Right atrium auricular region (tissue), 2 donors: Measurements from ENCODE around the gene PLK1. TPM values are rescaled to one million over a fixed set of nuclear protein-coding genes. Genes with fewer than 3 reads are reported as not detected.

Experiments used
- DNase-seq: peaks from one replicate; pipeline ENCODE4 v3.0.0-alpha.2; 2019; ENCODE audit warnings: low spot score
- H3K27ac ChIP-seq, 2 donors: fragments of 200-600 bp; sonication (generic); 1 replicate in 1 of 2; 2 replicates in 1 of 2; pipeline ENCODE4 v1.5.1; 2016 to 2019
- H3K27me3 ChIP-seq, 2 donors: fragments of 200-600 bp; sonication (generic); one replicate each; pipeline versions ENCODE4 v1.5.1 to v1.6.0; 2017 to 2019
- H3K36me3 ChIP-seq: fragments of 200-600 bp; sonication (generic); one replicate; pipeline ENCODE4 v1.5.1; 2016
- H3K4me1 ChIP-seq, 2 donors: fragments of 200-600 bp; sonication (generic); one replicate each; pipeline versions ENCODE4 v1.5.1 to v1.6.0; 2017 to 2019
- H3K4me3 ChIP-seq, 2 donors: fragments of 200-600 bp; sonication (generic); 1 replicate in 1 of 2; 2 replicates in 1 of 2; pipeline ENCODE4 v1.5.1; 2017 to 2019; ENCODE audit warnings: mild to moderate bottlenecking in 1 of 2, moderate library complexity in 1 of 2
- H3K9me3 ChIP-seq, 2 donors: fragments of 200-600 bp; sonication (generic); one replicate each; pipeline ENCODE4 v1.5.1; 2019
- CTCF ChIP-seq, 2 donors: fragments of 200-600 bp; sonication (generic); IDR thresholded peaks; one replicate each; pipeline ENCODE4 v1.5.1; 2019; ENCODE audit warnings: antibody characterized with exemption in 2 of 2
- total RNA-seq, 2 donors: library from RNA; depleted of rRNA; stranded (reverse); fragments of >200 nt; gene quantifications; one replicate each; pipeline ENCODE4 v1.1.0, GENCODE V29; 2016

The PLK1 gene
- total RNA-seq, 2 donors from 2014 or later = 0.71 to 3.3 TPM

DNA sequence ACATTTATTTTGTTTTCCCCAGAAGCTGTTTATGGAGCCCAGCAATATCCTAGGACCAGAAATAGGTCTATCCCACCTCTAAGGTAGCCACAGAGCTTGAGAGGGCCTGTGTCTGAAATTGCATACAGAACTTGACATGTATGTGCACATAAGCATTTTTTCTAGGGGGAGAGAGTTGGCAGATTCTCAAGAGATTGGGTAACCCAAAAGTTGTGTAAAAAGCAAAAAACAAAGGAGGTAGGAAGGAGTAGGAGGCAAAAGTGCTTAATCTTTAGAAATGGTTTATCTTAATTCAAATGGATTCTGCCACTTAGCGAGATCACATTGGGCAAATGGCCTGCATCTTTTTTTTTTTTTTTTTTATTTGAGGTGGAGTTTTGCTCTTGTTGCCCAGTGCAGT lies 3.5 kb downstream of the PLK1 start:
- H3K9me3 ChIP-seq = no peaks in the 10 kb centered on the region
- peaks cover 0 to 17% of the 10 kb centered on the region in 2 donors for H3K4me1 ChIP-seq
- no peaks in the 10 kb centered on the region for H3K27me3 ChIP-seq
- H3K4me3 ChIP-seq = no peak overlapping the region
- no peak for TF ChIP-seq CTCF (IDR thresholded peaks at IDR 0.05)
- no peak for DNase-seq
- H3K36me3 ChIP-seq = peaks cover 6% of the 10 kb centered on the region
- no peak overlapping the region for H3K27ac ChIP-seq

DNA sequence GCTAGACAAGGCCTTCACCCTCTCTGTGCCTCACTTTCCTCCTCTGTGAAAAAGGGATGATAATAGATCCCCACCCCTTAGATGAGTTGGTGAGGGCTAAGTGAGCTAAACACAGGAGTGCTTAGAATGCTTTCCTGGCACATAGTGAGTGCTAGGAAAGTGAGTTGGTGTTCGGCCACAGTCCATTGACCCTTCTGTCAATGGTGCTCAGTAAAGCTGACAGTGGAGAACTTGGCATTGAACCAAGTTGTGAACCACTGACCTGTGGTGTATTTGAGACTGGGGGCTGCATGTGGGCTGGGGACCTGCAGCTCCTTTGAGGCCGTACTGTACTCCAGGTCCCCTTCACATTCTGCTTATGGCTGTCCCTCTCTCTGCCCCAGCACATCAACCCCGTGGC lies 4.8 kb downstream of the PLK1 start:
- no peak for TF ChIP-seq CTCF (IDR thresholded peaks at IDR 0.05)
- no peak overlapping the region for H3K4me3 ChIP-seq
- H3K9me3 ChIP-seq = no peaks in the 10 kb centered on the region
- H3K27ac ChIP-seq = no peak overlapping the region
- H3K36me3 ChIP-seq = peaks cover 10% of the 10 kb centered on the region
- peaks cover 0 to 11% of the 10 kb centered on the region in 2 donors for H3K4me1 ChIP-seq
- no peaks in the 10 kb centered on the region for H3K27me3 ChIP-seq
- no peak for DNase-seq

GRCh38 chr16:23687034-23687808 lies 8.5 kb downstream of the PLK1 start:
- Histone ChIP-seq H3K27me3 (no peaks in the 10 kb centered on the region), H3K9me3 (no peaks in the 10 kb centered on the region), H3K4me3 (no peak overlapping the region), H3K4me1 (no peaks in the 10 kb centered on the region), H3K27ac (no peak overlapping the region), H3K36me3 (peaks cover 31% of the 10 kb centered on the region)
- no peak for DNase-seq
- TF ChIP-seq CTCF (IDR thresholded peaks at IDR 0.05) = no peak

DNA sequence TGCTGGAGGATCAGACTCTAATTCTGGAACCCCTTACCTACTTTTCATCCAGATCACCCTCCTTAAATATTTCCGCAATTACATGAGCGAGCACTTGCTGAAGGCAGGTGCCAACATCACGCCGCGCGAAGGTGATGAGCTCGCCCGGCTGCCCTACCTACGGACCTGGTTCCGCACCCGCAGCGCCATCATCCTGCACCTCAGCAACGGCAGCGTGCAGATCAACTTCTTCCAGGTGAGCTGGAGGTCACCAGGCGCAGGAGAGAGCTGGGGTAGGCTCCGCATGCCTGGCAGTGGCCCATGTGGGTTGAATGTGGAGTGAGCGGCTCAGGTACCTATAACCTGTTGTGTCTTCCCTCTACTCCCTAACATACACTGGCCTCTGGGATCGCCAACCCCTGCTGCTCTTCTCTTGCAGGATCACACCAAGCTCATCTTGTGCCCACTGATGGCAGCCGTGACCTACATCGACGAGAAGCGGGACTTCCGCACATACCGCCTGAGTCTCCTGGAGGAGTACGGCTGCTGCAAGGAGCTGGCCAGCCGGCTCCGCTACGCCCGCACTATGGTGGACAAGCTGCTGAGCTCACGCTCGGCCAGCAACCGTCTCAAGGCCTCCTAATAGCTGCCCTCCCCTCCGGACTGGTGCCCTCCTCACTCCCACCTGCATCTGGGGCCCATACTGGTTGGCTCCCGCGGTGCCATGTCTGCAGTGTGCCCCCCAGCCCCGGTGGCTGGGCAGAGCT lies 10.9 kb downstream of the PLK1 start:
- peaks cover 31% of the 10 kb centered on the region for H3K36me3 ChIP-seq
- no peaks in the 10 kb centered on the region for H3K27me3 ChIP-seq
- H3K9me3 ChIP-seq = no peaks in the 10 kb centered on the region
- H3K4me1 ChIP-seq = peaks cover 0 to under 1% of the 10 kb centered on the region in 2 donors
- H3K4me3 ChIP-seq = no peak overlapping the region
- TF ChIP-seq CTCF (IDR thresholded peaks at IDR 0.05) = no peak
- no peak overlapping the region for H3K27ac ChIP-seq
- DNase-seq = no peak

DNA sequence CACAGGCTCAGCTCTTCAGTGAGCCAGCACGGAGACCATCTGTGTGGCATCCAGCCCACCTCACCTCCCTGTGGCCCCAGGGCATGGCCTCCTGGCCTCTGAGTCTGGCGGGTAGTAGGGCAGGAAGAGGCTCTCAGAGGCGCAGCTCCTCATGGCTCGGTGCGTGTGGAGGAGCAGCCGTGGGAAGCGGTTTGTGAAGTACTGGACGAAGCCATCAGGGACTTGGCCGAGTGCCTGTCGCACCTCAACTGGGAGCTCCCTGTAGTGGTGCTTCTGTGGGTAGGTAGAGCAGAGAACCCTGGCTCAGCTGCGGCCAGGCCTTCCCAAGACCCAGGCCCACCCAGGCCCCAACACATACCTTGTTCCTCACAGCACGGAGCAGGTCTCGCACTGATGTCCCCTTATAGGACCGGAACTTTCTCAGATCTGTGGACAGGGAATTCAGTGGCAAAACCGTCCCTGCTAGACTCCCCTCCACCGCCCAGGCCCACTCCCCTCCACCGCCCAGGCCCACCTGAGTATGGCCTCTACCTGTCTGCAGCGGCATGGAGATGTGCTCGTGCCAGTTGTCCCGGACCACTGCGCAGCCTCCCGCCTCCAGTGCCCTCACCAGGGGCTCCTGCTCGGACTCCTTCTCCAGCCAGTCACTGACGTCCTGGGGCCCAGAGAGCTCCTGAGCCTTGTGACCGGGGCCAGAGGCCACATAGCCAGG lies 12.2 kb downstream of the PLK1 start:
- Histone ChIP-seq H3K27me3 (no peaks in the 10 kb centered on the region), H3K4me3 (no peak overlapping the region), H3K4me1 (peaks cover 0 to 6% of the 10 kb centered on the region in 2 donors), H3K36me3 (peaks cover 31% of the 10 kb centered on the region), H3K9me3 (no peaks in the 10 kb centered on the region), H3K27ac (no peak overlapping the region)
- DNase-seq = no peak
- no peak for TF ChIP-seq CTCF (IDR thresholded peaks at IDR 0.05)
